Astrocyte of the spinal cord (primary cell): ENCODE data around the gene CCDC178.

Experiments
- DNase-seq: peaks from one replicate; pipeline ENCODE4 v3.0.0; 2011; ENCODE audit warnings: low read depth, low spot score
- H3K4me3 ChIP-seq: 2 replicates; pipeline ENCODE4 v1.5.1; 2011; ENCODE audit warnings: low read depth, mild to moderate bottlenecking, low read length, moderate library complexity
- in situ Hi-C: cut with HindIII; loops from 2 replicates; pipeline ENCODE4 v1.10.0; 2017; ENCODE audit warnings: low sequenced_read_pairs
- TF ChIP-seq, protein P1 (sequence below): IDR thresholded peaks from 2 replicates; pipeline ENCODE4 v1.5.1; 2012; ENCODE audit warnings: low read depth, mild to moderate bottlenecking, low read length, inconsistent platforms

CCDC178 gene

DNA sequence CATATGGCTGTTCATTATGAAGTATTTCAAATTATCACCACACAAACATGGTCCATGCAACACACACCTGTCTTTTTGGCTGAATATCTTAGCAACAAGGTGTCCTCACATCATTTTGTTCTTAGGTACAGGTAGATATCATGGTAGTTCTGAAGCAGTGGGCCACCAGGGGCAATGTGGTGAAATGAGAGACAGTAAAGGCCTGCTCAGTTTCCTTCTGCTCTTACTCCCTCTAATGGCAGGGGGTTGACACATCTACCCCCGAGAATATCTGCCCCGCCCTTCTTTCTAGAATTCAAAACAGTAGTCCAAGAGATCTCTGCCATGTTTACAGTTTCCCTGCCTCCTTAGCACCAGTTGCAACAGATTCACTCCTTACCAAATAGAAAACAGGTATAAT, 520.7 kb downstream of the CCDC178 start:
- in situ Hi-C loops, result no loop called here
- peak; percentile 33 for DNase-seq
- H3K4me3 ChIP-seq, result no peak overlapping the region
- TF ChIP-seq, protein P1, sequence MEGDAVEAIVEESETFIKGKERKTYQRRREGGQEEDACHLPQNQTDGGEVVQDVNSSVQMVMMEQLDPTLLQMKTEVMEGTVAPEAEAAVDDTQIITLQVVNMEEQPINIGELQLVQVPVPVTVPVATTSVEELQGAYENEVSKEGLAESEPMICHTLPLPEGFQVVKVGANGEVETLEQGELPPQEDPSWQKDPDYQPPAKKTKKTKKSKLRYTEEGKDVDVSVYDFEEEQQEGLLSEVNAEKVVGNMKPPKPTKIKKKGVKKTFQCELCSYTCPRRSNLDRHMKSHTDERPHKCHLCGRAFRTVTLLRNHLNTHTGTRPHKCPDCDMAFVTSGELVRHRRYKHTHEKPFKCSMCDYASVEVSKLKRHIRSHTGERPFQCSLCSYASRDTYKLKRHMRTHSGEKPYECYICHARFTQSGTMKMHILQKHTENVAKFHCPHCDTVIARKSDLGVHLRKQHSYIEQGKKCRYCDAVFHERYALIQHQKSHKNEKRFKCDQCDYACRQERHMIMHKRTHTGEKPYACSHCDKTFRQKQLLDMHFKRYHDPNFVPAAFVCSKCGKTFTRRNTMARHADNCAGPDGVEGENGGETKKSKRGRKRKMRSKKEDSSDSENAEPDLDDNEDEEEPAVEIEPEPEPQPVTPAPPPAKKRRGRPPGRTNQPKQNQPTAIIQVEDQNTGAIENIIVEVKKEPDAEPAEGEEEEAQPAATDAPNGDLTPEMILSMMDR, result peak; percentile 48

GRCh38 chr18:32918692-32919250, 521.8 kb downstream of the CCDC178 start:
- TF ChIP-seq, protein P1, result no peak
- no peak for DNase-seq
- in situ Hi-C loops, result no loop called here
- no peak overlapping the region for H3K4me3 ChIP-seq

DNA sequence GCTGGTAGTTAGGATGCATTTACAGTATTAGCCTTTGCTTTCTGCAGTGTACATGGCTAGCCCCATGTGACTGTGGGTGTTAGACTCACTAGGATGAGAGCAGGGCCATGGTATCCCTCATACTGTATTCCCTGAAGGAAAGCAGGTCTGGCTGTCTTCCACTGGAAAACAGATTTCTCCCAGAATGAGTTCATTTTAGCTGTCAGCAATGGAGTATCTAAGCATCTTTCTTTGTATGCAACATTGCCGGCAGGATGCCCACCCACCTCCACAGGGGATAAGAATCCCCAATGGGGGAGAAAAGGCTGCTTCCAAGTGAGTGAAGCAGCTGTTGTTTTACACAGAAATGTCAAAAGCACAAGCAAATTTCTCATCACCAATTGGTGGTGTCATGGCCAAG, 525.0 kb downstream of the CCDC178 start:
- TF ChIP-seq, protein P1, result no peak
- in situ Hi-C loops, result no loop called here
- H3K4me3 ChIP-seq, result no peak overlapping the region
- no peak for DNase-seq

- TF ChIP-seq, protein P1, result no peak
- peak; percentile 82 for DNase-seq
- no peak overlapping the region for H3K4me3 ChIP-seq
- in situ Hi-C loops, result no loop called here
Measured at GRCh38 chr18:32911660-32912284, 528.7 kb downstream of the CCDC178 start.

DNA sequence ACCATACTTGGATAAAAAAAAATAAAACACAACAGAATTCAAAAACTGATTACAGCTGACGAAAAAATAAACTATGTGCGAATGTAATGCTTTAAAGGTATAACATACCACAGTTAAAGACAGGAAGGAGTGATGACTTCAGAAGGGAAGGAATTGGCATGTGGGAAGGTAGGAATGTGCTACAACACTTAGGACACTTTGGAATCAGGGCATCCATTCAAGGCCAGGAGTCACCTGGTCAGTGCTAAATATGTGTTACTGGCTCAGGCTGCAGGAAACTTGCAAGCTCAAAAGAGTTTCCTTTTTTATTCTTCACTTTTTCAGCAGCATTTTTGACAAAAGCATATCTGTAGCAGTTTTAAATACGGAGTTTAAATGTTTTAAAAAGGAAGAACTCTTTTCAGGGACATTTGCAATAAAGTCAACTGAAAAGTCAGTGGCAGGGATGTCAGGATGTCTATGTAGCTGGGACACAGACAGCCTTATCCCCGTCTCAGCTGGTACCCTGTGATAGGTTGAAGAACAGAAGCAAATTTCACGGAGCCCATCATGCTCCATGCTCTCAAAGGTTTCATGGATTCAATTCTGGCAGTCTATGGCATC, 529.7 kb downstream of the CCDC178 start:
- peak; percentile 31 for DNase-seq
- TF ChIP-seq, protein P1, result no peak
- H3K4me3 ChIP-seq, result no peak overlapping the region
- in situ Hi-C loops, result no loop called here

DNA sequence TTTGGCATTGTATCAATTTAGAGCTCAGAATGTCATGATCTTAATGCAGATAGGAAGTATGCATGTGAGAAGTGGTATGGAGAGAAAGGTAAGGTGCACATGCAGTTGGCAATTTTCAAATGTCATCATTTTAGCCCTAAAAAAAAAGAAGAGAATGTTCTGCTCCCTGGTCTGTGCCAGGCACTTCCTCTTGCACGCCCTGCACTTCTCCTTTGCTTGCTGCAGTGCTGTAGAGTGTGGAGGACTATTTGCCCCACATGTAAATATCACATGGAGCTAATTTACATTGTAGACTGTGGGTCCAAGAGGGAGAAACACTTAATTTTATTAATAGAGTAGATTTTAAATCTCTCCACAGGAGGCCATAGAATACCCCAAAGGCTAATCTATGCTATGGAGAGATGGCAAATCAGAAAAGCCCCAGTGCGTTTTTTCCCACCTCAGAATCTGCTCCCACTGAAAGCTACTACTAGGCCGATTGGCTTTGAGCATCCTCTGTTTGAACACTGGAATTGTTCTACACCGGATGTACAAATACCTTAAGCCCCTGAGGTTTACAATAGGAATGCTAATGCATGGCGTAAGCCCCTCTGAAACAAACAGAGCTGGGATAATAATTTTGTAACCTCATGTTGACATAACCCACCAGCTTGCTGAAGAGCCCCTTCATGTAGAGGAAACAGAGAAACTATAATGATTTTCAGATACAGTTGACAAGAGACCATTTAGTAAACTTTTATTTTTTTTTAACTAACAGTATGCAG, 530.5 kb downstream of the CCDC178 start:
- no peak for DNase-seq
- in situ Hi-C loops, result no loop called here
- no peak overlapping the region for H3K4me3 ChIP-seq
- TF ChIP-seq, protein P1, result no peak
